SU-DHL-6 (cell line): ENCODE measurements around the gene CIAO3.

Experiments used
- EZH2phosphoT487 ChIP-seq: fragments of 200-600 bp; sonication (generic), shearing (Covaris generic); conservative IDR thresholded peaks from 2 replicates; pipeline ENCODE4 v1.6.1; 2018; ENCODE audit warnings: mild to moderate bottlenecking, antibody characterized with exemption, low read length, moderate library complexity, mixed read lengths
- TF ChIP-seq, protein P1 (sequence below): fragments of 200-600 bp; sonication (generic); IDR thresholded peaks from one replicate; pipeline ENCODE4 v1.5.1; 2017; ENCODE audit warnings: antibody characterized with exemption, mild to moderate bottlenecking, low read length, moderate library complexity; ENCODE audit not compliant: insufficient read depth, poor library complexity, severe bottlenecking

DNA sequence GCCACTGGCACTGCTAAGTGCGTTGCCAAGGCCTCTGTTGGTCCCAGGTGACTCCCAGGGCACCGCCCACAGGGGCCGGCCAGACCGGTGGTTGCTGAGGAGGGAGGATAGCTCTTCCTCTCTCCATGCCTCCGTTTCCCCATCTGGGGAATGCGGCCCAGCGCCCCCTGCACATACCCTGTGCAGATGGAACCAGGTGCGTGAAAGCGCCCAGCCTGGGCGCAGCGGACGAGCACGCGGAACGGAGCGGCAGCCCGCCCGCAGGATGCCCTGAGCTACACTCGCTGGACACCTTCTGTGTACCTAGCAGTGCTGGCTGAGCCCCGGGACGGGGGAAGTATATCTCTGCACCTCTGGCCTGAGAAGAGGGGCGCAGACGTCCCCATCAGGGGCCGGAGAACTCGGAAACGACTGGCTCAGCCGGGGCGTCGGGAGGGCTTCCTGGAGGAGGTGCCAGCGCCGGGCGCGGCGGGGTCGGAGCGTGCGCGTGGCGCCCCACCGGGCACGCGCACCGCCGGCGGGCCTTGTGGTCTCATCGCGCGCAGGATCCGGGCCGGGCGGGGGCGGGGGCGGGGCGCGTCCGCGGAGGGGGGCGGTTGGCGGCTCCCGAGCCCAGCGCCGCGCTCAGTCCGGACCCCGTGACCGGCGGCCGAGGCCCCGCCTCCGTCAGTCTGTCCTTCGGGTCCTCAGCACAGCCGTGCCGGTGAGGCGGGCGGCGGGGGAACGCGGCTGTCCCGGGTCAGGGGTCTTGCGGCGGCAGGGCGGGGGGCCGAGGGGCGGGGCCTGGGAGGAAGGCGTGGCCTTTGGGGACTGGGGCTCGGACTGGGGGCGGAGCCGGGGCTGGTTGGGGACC, 14.1 kb downstream of the CIAO3 start, which contains the start of the genes CCDC78 and HAGHL:
- TF ChIP-seq, protein P1, sequence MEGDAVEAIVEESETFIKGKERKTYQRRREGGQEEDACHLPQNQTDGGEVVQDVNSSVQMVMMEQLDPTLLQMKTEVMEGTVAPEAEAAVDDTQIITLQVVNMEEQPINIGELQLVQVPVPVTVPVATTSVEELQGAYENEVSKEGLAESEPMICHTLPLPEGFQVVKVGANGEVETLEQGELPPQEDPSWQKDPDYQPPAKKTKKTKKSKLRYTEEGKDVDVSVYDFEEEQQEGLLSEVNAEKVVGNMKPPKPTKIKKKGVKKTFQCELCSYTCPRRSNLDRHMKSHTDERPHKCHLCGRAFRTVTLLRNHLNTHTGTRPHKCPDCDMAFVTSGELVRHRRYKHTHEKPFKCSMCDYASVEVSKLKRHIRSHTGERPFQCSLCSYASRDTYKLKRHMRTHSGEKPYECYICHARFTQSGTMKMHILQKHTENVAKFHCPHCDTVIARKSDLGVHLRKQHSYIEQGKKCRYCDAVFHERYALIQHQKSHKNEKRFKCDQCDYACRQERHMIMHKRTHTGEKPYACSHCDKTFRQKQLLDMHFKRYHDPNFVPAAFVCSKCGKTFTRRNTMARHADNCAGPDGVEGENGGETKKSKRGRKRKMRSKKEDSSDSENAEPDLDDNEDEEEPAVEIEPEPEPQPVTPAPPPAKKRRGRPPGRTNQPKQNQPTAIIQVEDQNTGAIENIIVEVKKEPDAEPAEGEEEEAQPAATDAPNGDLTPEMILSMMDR: no peak
- no peak for TF ChIP-seq EZH2phosphoT487
